ENCODE data around the gene PTK6.
"Not testable (repeated sequence)": the region's sequence is repeated elsewhere in the genome, so short reads cannot be mapped to it uniquely, and the experiment has no call there.

The PTK6 gene

GRCh38 chr20:63519668-63520503, 17.3 kb downstream of the PTK6 start:
- Histone ChIP-seq H3K36me3 (ENCODE audit: control insufficient read depth, low read depth, low read length) (no peaks in the 10 kb centered on the region), H3K27ac (ENCODE audit: low read length) (no peak overlapping the region), H3K9ac (ENCODE audit: low read length) (peak overlapping the region; percentile 39), H3K4me1 (ENCODE audit: control insufficient read depth, low read depth, low read length) (peaks cover 3% of the 10 kb centered on the region), H3K4me3 (ENCODE audit: low read length) (peak overlapping the region; percentile 87), H3K9me3 (ENCODE audit: control insufficient read depth, low read depth, low read length) (no peaks in the 10 kb centered on the region), H3K27me3 (ENCODE audit: control insufficient read depth, insufficient read depth, low read length) (peaks cover 20% of the 10 kb centered on the region)

GRCh38 chr20:63518946-63519667, 18.1 kb downstream of the PTK6 start:
- H3K4me3 ChIP-seq (ENCODE audit: low read length), result peak overlapping the region; percentile 87
- peak overlapping the region; percentile 39 for H3K9ac ChIP-seq (ENCODE audit: low read length)
- peaks cover 20% of the 10 kb centered on the region for H3K27me3 ChIP-seq (ENCODE audit: control insufficient read depth, insufficient read depth, low read length)
- H3K36me3 ChIP-seq (ENCODE audit: control insufficient read depth, low read depth, low read length), result no peaks in the 10 kb centered on the region
- H3K4me1 ChIP-seq (ENCODE audit: control insufficient read depth, low read depth, low read length), result peaks cover 3% of the 10 kb centered on the region
- no peak overlapping the region for H3K27ac ChIP-seq (ENCODE audit: low read length)
- H3K9me3 ChIP-seq (ENCODE audit: control insufficient read depth, low read depth, low read length), result no peaks in the 10 kb centered on the region

DNA sequence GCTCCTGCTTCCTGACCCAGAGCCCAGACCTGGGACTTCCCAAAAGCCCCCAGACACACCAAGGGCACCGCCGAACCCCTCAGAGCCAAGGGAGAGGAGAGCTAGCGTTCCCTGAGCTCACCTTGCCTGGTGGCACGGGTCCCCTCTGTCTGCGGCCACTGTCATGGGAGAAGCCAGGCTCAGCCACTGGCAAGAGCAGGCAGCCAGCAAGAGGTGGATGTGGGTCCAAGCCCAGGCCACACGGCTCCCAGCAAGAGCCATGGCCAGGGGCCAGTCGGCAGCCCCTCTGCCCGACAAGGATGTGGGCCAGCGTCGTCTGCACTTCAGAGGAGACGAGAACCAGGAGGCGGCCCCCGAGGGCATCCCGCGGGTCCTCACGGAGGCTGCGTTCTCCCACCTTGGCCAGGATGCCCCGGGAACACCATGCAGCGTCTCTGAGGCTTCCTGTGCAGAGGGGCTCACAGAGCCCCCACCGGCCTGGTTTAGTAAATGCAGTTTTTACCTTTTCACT, 18.8 kb downstream of the PTK6 start:
- Histone ChIP-seq H3K27ac (ENCODE audit: low read length) (no peak overlapping the region), H3K36me3 (ENCODE audit: control insufficient read depth, low read depth, low read length) (no peaks in the 10 kb centered on the region), H3K4me1 (ENCODE audit: control insufficient read depth, low read depth, low read length) (peaks cover 3% of the 10 kb centered on the region), H3K27me3 (ENCODE audit: control insufficient read depth, insufficient read depth, low read length) (peaks cover 20% of the 10 kb centered on the region), H3K9ac (ENCODE audit: low read length) (no peak overlapping the region), H3K4me3 (ENCODE audit: low read length) (no peak overlapping the region), H3K9me3 (ENCODE audit: control insufficient read depth, low read depth, low read length) (no peaks in the 10 kb centered on the region)

- peaks cover 3% of the 10 kb centered on the region for H3K4me1 ChIP-seq (ENCODE audit: control insufficient read depth, low read depth, low read length)
- peaks cover 24% of the 10 kb centered on the region for H3K27me3 ChIP-seq (ENCODE audit: control insufficient read depth, insufficient read depth, low read length)
- H3K36me3 ChIP-seq (ENCODE audit: control insufficient read depth, low read depth, low read length), result no peaks in the 10 kb centered on the region
- no peak overlapping the region for H3K27ac ChIP-seq (ENCODE audit: low read length)
- H3K9me3 ChIP-seq (ENCODE audit: control insufficient read depth, low read depth, low read length), result no peaks in the 10 kb centered on the region
- no peak overlapping the region for H3K9ac ChIP-seq (ENCODE audit: low read length)
- H3K4me3 ChIP-seq (ENCODE audit: low read length), result no peak overlapping the region
These were observed 19.5 kb downstream of the PTK6 start for GRCh38 chr20:63517376-63518309.

DNA sequence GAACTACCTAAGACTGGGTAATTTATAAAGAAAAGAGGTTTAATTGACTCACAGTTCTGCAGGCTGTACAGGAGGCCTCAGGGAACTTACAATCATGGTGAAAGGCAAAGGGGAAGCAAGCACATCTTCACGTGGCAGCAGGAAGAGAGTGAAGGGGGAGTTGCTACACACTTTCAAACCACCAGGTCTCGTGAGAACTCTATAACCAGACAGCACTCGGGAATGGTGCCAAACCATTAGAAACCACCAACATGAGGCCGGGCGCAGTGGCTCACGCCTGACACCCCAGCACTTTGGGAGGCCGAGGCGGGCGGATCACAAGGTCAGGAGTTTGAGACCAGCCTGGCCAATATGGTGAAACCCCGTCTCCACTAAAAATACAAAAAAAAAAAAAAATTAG, 22.7 kb downstream of the PTK6 start:
- peaks cover 37% of the 10 kb centered on the region for H3K27me3 ChIP-seq (ENCODE audit: control insufficient read depth, insufficient read depth, low read length)
- H3K9me3 ChIP-seq (ENCODE audit: control insufficient read depth, low read depth, low read length); H3K4me3 ChIP-seq (ENCODE audit: low read length); H3K9ac ChIP-seq (ENCODE audit: low read length); H3K36me3 ChIP-seq (ENCODE audit: control insufficient read depth, low read depth, low read length); H3K4me1 ChIP-seq (ENCODE audit: control insufficient read depth, low read depth, low read length); H3K27ac ChIP-seq (ENCODE audit: low read length): not testable (repeated sequence)

- Histone ChIP-seq H3K27me3 (ENCODE audit: control insufficient read depth, insufficient read depth, low read length) (peaks cover 29% of the 10 kb centered on the region), H3K27ac (ENCODE audit: low read length) (no peak overlapping the region), H3K36me3 (ENCODE audit: control insufficient read depth, low read depth, low read length) (no peaks in the 10 kb centered on the region)
These were observed 24.0 kb downstream of the PTK6 start for GRCh38 chr20:63513207-63513606.

GRCh38 chr20:63509088-63509564, 28.1 kb downstream of the PTK6 start:
- Histone ChIP-seq H3K27ac (ENCODE audit: low read length) (no peak overlapping the region), H3K27me3 (ENCODE audit: control insufficient read depth, insufficient read depth, low read length) (peaks cover 41% of the 10 kb centered on the region), H3K4me1 (ENCODE audit: control insufficient read depth, low read depth, low read length) (no peaks in the 10 kb centered on the region), H3K4me3 (ENCODE audit: low read length) (no peak overlapping the region), H3K9me3 (ENCODE audit: control insufficient read depth, low read depth, low read length) (no peaks in the 10 kb centered on the region), H3K36me3 (ENCODE audit: control insufficient read depth, low read depth, low read length) (no peaks in the 10 kb centered on the region), H3K9ac (ENCODE audit: low read length) (no peak overlapping the region)

More at GRCh38 chr20:63513207-63513606, 24.0 kb downstream of the PTK6 start:
- H3K4me1 ChIP-seq (ENCODE audit: control insufficient read depth, low read depth, low read length), result no peaks in the 10 kb centered on the region
- H3K9me3 ChIP-seq (ENCODE audit: control insufficient read depth, low read depth, low read length), result no peaks in the 10 kb centered on the region
- no peak overlapping the region for H3K9ac ChIP-seq (ENCODE audit: low read length)
- H3K4me3 ChIP-seq (ENCODE audit: low read length), result no peak overlapping the region

GRCh38 chr20:63508072-63508768, 29.0 kb downstream of the PTK6 start:
- H3K36me3 ChIP-seq (ENCODE audit: control insufficient read depth, low read depth, low read length), result no peaks in the 10 kb centered on the region
- H3K27ac ChIP-seq (ENCODE audit: low read length), result no peak overlapping the region
- no peak overlapping the region for H3K9ac ChIP-seq (ENCODE audit: low read length)
- no peaks in the 10 kb centered on the region for H3K9me3 ChIP-seq (ENCODE audit: control insufficient read depth, low read depth, low read length)
- H3K4me3 ChIP-seq (ENCODE audit: low read length), result no peak overlapping the region
- no peaks in the 10 kb centered on the region for H3K4me1 ChIP-seq (ENCODE audit: control insufficient read depth, low read depth, low read length)
- H3K27me3 ChIP-seq (ENCODE audit: control insufficient read depth, insufficient read depth, low read length), result peaks cover 47% of the 10 kb centered on the region

DNA sequence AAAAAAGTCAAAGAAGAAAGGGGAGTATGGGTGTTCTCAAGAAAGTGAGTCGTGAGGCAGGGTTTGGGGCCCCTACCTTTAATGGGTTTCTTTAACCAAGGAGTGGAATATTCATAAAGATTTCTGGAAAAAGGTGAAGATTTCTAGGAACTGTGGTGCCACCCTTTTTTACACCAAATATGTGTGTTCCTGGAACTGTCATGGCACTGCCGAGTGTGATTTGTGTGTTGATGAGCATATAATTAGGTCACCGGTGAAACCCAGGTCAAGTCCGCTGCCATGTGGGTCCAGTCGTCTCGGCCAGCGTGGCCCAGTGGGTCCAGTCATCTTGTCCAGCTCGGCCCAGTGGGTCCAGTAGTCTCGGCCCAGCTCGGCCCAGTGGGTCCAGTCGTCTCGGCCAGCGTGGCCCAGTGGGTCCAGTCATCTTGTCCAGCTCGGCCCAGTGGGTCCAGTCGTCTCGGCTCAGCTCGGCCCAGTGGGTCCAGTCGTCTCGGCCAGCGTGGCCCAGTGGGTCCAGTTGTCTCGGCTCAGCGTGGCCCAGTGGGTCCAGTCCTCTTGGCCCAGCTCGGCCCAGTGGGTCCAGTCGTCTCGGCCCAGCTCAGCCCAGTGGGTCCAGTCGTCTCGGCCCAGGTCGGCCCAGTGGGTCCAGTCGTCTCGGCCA, 30.0 kb downstream of the PTK6 start:
- H3K36me3 ChIP-seq (ENCODE audit: control insufficient read depth, low read depth, low read length), result no peaks in the 10 kb centered on the region
- no peak overlapping the region for H3K27ac ChIP-seq (ENCODE audit: low read length)
- peaks cover 39% of the 10 kb centered on the region for H3K27me3 ChIP-seq (ENCODE audit: control insufficient read depth, insufficient read depth, low read length)
- H3K9ac ChIP-seq (ENCODE audit: low read length), result no peak overlapping the region
- H3K4me1 ChIP-seq (ENCODE audit: control insufficient read depth, low read depth, low read length), result peaks cover 1% of the 10 kb centered on the region
- no peak overlapping the region for H3K4me3 ChIP-seq (ENCODE audit: low read length)
- H3K9me3 ChIP-seq (ENCODE audit: control insufficient read depth, low read depth, low read length), result no peaks in the 10 kb centered on the region

DNA sequence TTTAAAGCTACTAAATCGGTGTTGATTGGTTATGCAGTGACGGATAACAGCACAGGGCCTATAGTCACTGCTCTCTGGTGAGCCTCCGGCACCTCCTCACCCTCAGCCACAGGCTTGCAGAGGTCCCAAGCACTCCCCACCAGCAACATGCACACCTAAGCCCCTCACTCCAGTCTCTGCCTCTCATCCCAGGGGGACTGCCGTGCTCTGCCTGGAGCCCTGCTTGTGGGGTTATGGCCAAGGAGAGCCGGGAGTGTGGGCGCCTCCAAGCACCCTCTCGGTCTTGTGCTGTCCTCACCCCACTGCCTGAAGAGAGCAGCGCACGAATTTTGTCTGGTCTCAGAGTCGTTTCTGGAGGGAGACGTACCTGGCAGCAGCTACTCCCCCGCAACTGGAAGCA, 31.5 kb downstream of the PTK6 start:
- Histone ChIP-seq H3K4me3 (ENCODE audit: low read length) (no peak overlapping the region), H3K36me3 (ENCODE audit: control insufficient read depth, low read depth, low read length) (no peaks in the 10 kb centered on the region), H3K9me3 (ENCODE audit: control insufficient read depth, low read depth, low read length) (no peaks in the 10 kb centered on the region), H3K4me1 (ENCODE audit: control insufficient read depth, low read depth, low read length) (peaks cover 4% of the 10 kb centered on the region), H3K27me3 (ENCODE audit: control insufficient read depth, insufficient read depth, low read length) (peaks cover 42% of the 10 kb centered on the region), H3K27ac (ENCODE audit: low read length) (no peak overlapping the region), H3K9ac (ENCODE audit: low read length) (no peak overlapping the region)
